ENCODE data around the gene IER5. TPM values are rescaled to one million over a fixed set of nuclear protein-coding genes. Genes with fewer than 3 reads are reported as not detected.

The IER5 gene
- total RNA-seq, 6 donors from 2014 or later: 15.0 to 43.6 (median 26.1) TPM

DNA sequence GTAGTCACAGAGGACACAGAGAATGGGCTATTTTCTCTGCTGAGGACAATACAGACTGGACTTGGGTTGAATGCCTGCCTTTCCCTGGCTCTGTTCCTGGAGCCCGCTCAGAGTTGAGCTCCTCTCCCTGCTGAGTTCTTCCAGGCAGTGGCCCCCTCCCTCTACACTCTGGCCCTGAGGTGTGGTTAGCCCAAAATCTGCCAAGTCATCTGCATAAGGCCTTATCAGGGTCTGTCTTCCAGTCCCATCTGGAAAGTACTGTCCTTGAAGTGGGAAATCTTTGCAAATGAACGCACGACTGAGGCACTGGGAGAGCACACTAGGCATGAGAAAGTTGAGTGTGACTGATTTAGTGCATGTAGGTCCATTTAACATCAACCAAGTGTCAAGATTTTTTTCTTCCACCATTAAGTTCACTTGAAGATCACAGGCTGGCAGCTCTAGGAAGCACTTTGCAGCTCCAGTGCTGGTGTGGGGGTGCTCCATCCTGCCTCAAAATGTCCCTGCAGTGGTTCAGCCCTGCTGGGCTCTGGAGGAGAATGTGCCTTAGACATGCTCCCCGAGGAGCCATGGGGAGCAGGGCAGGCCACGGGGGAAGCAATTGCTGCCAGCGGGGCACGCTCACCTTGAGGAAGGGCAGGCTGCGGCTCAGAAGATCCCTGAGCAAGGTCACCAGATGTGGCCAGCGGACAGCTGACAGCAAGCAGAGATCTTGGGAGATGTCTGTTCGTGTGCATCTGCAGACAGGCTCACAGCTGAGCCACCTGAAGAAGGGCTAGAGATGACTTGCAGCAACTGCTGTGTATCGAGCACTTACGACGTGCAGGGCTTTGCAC, 41.5 kb downstream of the IER5 start:
- Histone ChIP-seq H3K9me3 (no peaks in the 10 kb centered on the region), H3K27me3 (no peaks in the 10 kb centered on the region), H3K27ac (peak overlapping the region in 1 of 4 donors; percentile 76), H3K36me3 (no peaks in the 10 kb centered on the region), H3K4me3 (no peak overlapping the region), H3K4me1 (peaks cover 34 to 54% (median 39%) of the 10 kb centered on the region in 4 donors)
- 82 to 92% methylated on average over 3 to 12 of the region's 13 CpGs for whole genome bisulfite sequencing, 2 donors
- ATAC-seq (ENCODE audit: low FRiP score in 2 of 2): no peak
- peak in 1 of 2 donors; percentile 33 for DNase-seq
- TF ChIP-seq, protein P1, sequence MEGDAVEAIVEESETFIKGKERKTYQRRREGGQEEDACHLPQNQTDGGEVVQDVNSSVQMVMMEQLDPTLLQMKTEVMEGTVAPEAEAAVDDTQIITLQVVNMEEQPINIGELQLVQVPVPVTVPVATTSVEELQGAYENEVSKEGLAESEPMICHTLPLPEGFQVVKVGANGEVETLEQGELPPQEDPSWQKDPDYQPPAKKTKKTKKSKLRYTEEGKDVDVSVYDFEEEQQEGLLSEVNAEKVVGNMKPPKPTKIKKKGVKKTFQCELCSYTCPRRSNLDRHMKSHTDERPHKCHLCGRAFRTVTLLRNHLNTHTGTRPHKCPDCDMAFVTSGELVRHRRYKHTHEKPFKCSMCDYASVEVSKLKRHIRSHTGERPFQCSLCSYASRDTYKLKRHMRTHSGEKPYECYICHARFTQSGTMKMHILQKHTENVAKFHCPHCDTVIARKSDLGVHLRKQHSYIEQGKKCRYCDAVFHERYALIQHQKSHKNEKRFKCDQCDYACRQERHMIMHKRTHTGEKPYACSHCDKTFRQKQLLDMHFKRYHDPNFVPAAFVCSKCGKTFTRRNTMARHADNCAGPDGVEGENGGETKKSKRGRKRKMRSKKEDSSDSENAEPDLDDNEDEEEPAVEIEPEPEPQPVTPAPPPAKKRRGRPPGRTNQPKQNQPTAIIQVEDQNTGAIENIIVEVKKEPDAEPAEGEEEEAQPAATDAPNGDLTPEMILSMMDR (IDR thresholded peaks at IDR 0.05): no peak
- TF ChIP-seq POLR2AphosphoS5 (IDR thresholded peaks at IDR 0.05): no peak
- TF ChIP-seq POLR2A (IDR thresholded peaks at IDR 0.05): no peak
- TF ChIP-seq EP300 (IDR thresholded peaks at IDR 0.05): no peak

DNA sequence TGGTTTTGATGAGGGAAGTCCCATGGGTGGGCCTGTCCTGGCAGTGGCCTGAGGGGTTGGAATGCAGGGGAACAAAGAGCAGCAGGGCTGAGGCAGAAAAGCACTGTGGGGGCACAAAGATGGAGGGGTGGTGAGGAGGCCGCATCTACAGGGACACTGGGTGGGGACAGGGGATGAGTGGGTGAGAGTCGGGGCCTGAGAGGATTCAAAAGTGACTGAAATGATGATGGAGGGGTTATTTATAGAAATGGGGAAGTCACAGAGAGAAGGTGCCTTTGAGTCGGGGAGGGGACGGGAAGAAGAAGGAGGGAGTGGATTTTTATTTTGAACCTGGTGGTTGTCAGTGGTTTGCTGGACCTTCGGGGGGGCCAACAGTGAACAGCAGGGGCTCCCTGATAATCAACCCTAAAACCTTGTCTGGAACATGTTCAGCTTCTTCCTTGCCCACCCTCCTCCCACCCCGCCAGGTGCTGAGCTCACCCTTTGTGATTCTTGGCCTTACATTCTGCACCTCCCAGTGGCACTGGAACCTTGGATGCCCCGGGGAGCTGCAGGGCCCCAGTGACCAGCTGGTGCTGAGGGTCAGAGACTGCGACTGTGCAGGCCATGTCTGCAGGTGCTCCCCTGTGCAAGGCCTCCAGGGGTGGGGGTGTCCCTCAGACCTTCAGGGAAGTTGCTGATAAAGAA, 42.9 kb downstream of the IER5 start:
- no peaks in the 10 kb centered on the region for H3K9me3 ChIP-seq
- 59 to 73% methylated on average over 7 to 8 of the region's 8 CpGs for WGBS, 2 donors
- H3K27me3 ChIP-seq: no peaks in the 10 kb centered on the region
- H3K4me1 ChIP-seq: peaks cover 47 to 65% (median 48%) of the 10 kb centered on the region in 4 donors
- no peak for TF ChIP-seq POLR2A (IDR thresholded peaks at IDR 0.05)
- TF ChIP-seq EP300 (IDR thresholded peaks at IDR 0.05): no peak
- TF ChIP-seq POLR2AphosphoS5 (IDR thresholded peaks at IDR 0.05): no peak
- TF ChIP-seq, protein P1 (IDR thresholded peaks at IDR 0.05): no peak
- H3K4me3 ChIP-seq: no peak overlapping the region
- H3K27ac ChIP-seq: no peak overlapping the region
- H3K36me3 ChIP-seq: no peaks in the 10 kb centered on the region
- DNase-seq: peak in 1 of 2 donors; percentile 36
- no peak for ATAC-seq (ENCODE audit: low FRiP score in 2 of 2)

DNA sequence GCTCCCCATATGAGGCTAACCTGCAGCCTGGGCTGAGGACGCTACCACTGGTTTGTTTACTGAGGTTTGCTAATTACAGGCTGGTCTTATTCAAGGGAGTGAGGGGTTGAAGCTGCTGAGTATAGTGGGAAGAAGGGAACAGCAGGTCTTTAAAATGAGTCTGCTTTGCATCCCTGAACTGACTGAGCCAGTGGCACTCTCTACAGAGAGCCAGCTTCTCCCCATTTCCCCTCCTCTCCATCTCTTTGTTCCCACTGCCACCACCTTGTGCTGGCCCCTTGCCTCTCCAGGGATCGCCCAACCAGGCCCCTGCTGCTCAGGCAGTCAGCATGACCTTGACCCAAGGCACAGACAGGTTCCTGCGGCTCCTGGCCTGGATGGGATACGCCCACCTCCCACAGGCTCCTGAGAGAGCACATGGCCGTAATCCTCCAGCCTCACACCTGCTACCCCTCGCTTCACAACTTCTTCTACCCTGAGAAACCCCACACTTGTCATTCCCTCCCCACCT, 45.0 kb downstream of the IER5 start:
- Histone ChIP-seq H3K36me3 (no peaks in the 10 kb centered on the region), H3K4me3 (no peak overlapping the region), H3K9me3 (no peaks in the 10 kb centered on the region), H3K27me3 (no peaks in the 10 kb centered on the region), H3K27ac (peak overlapping the region in 1 of 4 donors; percentile 7), H3K4me1 (peaks cover 30 to 47% (median 37%) of the 10 kb centered on the region in 4 donors)
- TF ChIP-seq POLR2A (IDR thresholded peaks at IDR 0.05): no peak
- no peak for TF ChIP-seq EP300 (IDR thresholded peaks at IDR 0.05)
- no peak for TF ChIP-seq POLR2AphosphoS5 (IDR thresholded peaks at IDR 0.05)
- TF ChIP-seq, protein P1 (IDR thresholded peaks at IDR 0.05): no peak
- 95% methylated on average over 5 to 6 of the region's 6 CpGs for WGBS, 2 donors
- ATAC-seq (ENCODE audit: low FRiP score in 2 of 2) (no peak), DNase-seq (peak in 1 of 2 donors; percentile 39)

DNA sequence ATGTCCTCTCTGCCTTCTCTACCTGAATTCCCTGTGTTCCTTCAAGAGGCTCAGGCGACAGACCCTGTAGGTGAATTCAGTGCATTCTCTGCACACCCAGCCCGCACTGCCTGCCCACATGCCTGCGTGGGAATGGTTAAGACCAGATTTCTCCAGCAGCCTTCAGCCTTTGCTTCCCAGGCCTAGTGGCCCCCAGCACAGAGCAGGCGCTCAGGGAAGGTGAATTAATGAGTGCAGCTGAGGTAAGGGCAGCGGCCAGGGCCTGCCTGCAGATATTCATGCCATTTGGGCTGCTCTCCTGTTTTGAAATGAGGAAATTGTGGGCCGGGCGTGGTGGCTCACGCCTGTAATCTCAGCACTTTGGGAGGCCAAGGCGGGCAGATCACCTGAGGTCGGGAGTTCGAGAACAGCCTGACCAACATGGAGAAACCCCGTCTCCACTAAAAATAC, 45.5 kb downstream of the IER5 start:
- peak overlapping the region in 1 of 4 donors; percentile 7 for H3K27ac ChIP-seq

More for the DNA sequence above, 45.5 kb downstream of the IER5 start:
- Histone ChIP-seq H3K4me3 (no peak overlapping the region), H3K9me3 (no peaks in the 10 kb centered on the region), H3K4me1 (peaks cover 25 to 42% (median 32%) of the 10 kb centered on the region in 4 donors), H3K27me3 (no peaks in the 10 kb centered on the region), H3K36me3 (no peaks in the 10 kb centered on the region)
- WGBS, 2 donors: 78 to 91% methylated on average over 12 of the region's 12 CpGs
- no peak for ATAC-seq (ENCODE audit: low FRiP score in 2 of 2)
- TF ChIP-seq POLR2A (IDR thresholded peaks at IDR 0.05) (no peak), EP300 (IDR thresholded peaks at IDR 0.05) (no peak), POLR2AphosphoS5 (IDR thresholded peaks at IDR 0.05) (no peak)
- TF ChIP-seq, protein P1 (IDR thresholded peaks at IDR 0.05): no peak
- no peak for DNase-seq
